Erythroblast (primary cell): Measurements from ENCODE around the gene PLEKHF1.

Source experiments
- GATA1 ChIP-seq: IDR thresholded peaks from 2 replicates; pipeline ENCODE4 v1.6.1; 2011; ENCODE audit warnings: low read depth, mild to moderate bottlenecking, control low read depth, low read length, moderate library complexity
- POLR2A ChIP-seq: IDR thresholded peaks from 2 replicates; pipeline ENCODE4 v1.6.1; 2011; ENCODE audit warnings: mild to moderate bottlenecking, low read length

GRCh38 chr19:29624489-29625185 is 40.6 kb upstream of the PLEKHF1 start:
- no peak for TF ChIP-seq POLR2A
- TF ChIP-seq GATA1, result no peak
